Measurements from ENCODE around the gene FAM228B. TPM values are rescaled to one million over a fixed set of nuclear protein-coding genes. Genes with fewer than 3 reads are reported as not detected.

The FAM228B gene
- total RNA-seq, 2 experiments from 2014 or later: 3.8 to 9.6 TPM

- Histone ChIP-seq H2AFZ (ENCODE audit: low read length) (no peak overlapping the region), H3K9me3 (ENCODE audit: low read length) (no peaks in the 10 kb centered on the region), H4K20me1 (ENCODE audit: insufficient read depth, low read length) (no peaks in the 10 kb centered on the region), H3K4me1 (ENCODE audit: insufficient read depth, low read length, poor library complexity, severe bottlenecking) (no peaks in the 10 kb centered on the region), H3K4me2 (ENCODE audit: low read length) (no peak overlapping the region), H3K36me3 (ENCODE audit: insufficient read depth, low read length) (no peaks in the 10 kb centered on the region), H3K79me2 (ENCODE audit: insufficient read depth, low read depth, low read length) (no peaks in the 10 kb centered on the region), H3K27ac (ENCODE audit: low read depth, low read length, poor library complexity, severe bottlenecking) (no peak overlapping the region), H3K9me2 (ENCODE audit: insufficient read depth, low read length) (no peaks in the 10 kb centered on the region), H3K4me3 (ENCODE audit: low read depth, low read length, poor library complexity, severe bottlenecking) (no peak overlapping the region)
- BruUV-seq (replicated peaks): no TSS peak
- intact Hi-C loops (cut with micrococcal nuclease; ENCODE audit: unreplicated experiment): no loop called here
- TF ChIP-seq EZH2phosphoT487 (IDR thresholded peaks at IDR 0.05; ENCODE audit: borderline replicate concordance, low read depth, low read length): no peak
- TF ChIP-seq, protein P1, sequence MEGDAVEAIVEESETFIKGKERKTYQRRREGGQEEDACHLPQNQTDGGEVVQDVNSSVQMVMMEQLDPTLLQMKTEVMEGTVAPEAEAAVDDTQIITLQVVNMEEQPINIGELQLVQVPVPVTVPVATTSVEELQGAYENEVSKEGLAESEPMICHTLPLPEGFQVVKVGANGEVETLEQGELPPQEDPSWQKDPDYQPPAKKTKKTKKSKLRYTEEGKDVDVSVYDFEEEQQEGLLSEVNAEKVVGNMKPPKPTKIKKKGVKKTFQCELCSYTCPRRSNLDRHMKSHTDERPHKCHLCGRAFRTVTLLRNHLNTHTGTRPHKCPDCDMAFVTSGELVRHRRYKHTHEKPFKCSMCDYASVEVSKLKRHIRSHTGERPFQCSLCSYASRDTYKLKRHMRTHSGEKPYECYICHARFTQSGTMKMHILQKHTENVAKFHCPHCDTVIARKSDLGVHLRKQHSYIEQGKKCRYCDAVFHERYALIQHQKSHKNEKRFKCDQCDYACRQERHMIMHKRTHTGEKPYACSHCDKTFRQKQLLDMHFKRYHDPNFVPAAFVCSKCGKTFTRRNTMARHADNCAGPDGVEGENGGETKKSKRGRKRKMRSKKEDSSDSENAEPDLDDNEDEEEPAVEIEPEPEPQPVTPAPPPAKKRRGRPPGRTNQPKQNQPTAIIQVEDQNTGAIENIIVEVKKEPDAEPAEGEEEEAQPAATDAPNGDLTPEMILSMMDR (conservative IDR thresholded peaks at IDR 0.05; ENCODE audit: low read length): no peak
- CTCF ChIA-PET (ENCODE audit: unreplicated experiment): no interaction called here
- POLR2A ChIA-PET: no interaction called here
- no peak for DNase-seq (ENCODE audit: low spot score)
These were observed 21.3 kb upstream of the FAM228B start for GRCh38 chr2:24101992-24102391.

GRCh38 chr2:24102677-24103076, 20.6 kb upstream of the FAM228B start:
- no TSS peak for BruUV-seq (replicated peaks)
- CTCF ChIA-PET (ENCODE audit: unreplicated experiment): no interaction called here

DNA sequence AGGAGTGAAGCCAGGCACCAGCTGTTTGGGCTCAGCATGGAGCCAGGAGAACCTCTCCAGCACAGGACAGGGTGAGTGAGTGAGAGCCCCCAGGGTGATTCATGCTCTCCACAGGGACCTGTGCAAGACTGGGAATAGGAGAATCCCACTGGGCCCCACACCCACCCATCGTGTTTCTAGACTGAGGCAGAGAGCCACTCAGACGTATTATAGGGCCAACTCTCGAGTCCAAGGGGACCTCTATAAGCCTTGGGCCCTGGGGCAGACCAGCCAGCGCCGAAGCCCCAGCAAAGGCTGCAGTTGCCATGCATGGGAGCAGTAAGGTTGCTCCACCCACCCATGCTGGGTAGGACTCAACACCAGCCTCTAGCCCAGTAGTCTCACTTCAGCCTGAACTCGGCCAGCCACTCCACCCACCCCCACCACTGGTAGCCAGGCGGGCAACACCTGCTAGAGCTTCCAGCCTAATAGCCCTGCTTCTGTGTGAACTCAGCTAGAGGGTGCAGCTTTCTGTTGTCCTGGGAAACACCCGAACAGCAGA, 19.1 kb upstream of the FAM228B start:
- ChIA-PET POLR2A (no interaction called here), CTCF (ENCODE audit: unreplicated experiment) (interaction anchor here (0.6 kb wide), 2 partner anchors 14 to 87 kb away, joined by 6 read pairs; no protein-coding TSS in a partner anchor)
- no peak overlapping the region for H3K27ac ChIP-seq (ENCODE audit: low read depth, low read length, poor library complexity, severe bottlenecking)
- no peak for TF ChIP-seq EZH2phosphoT487 (IDR thresholded peaks at IDR 0.05; ENCODE audit: borderline replicate concordance, low read depth, low read length)
- TF ChIP-seq, protein P1 (conservative IDR thresholded peaks at IDR 0.05; ENCODE audit: low read length): no peak
- no peaks in the 10 kb centered on the region for H4K20me1 ChIP-seq (ENCODE audit: insufficient read depth, low read length)
- H3K79me2 ChIP-seq (ENCODE audit: insufficient read depth, low read depth, low read length): no peaks in the 10 kb centered on the region
- H3K9me2 ChIP-seq (ENCODE audit: insufficient read depth, low read length): no peaks in the 10 kb centered on the region
- no peak overlapping the region for H3K4me3 ChIP-seq (ENCODE audit: low read depth, low read length, poor library complexity, severe bottlenecking)
- BruUV-seq (replicated peaks): no TSS peak
- no peaks in the 10 kb centered on the region for H3K9me3 ChIP-seq (ENCODE audit: low read length)
- no peaks in the 10 kb centered on the region for H3K36me3 ChIP-seq (ENCODE audit: insufficient read depth, low read length)
- H3K4me2 ChIP-seq (ENCODE audit: low read length): no peak overlapping the region
- intact Hi-C loops (cut with micrococcal nuclease; ENCODE audit: unreplicated experiment): no loop called here
- DNase-seq (ENCODE audit: low spot score): no peak
- H3K4me1 ChIP-seq (ENCODE audit: insufficient read depth, low read length, poor library complexity, severe bottlenecking): no peaks in the 10 kb centered on the region
- H2AFZ ChIP-seq (ENCODE audit: low read length): no peak overlapping the region

More at GRCh38 chr2:24102677-24103076, 20.6 kb upstream of the FAM228B start:
- Histone ChIP-seq H3K4me3 (ENCODE audit: low read depth, low read length, poor library complexity, severe bottlenecking) (no peak overlapping the region), H3K4me2 (ENCODE audit: low read length) (no peak overlapping the region), H2AFZ (ENCODE audit: low read length) (no peak overlapping the region), H3K9me2 (ENCODE audit: insufficient read depth, low read length) (no peaks in the 10 kb centered on the region), H3K79me2 (ENCODE audit: insufficient read depth, low read depth, low read length) (no peaks in the 10 kb centered on the region), H4K20me1 (ENCODE audit: insufficient read depth, low read length) (no peaks in the 10 kb centered on the region), H3K9me3 (ENCODE audit: low read length) (no peaks in the 10 kb centered on the region), H3K4me1 (ENCODE audit: insufficient read depth, low read length, poor library complexity, severe bottlenecking) (no peaks in the 10 kb centered on the region), H3K36me3 (ENCODE audit: insufficient read depth, low read length) (no peaks in the 10 kb centered on the region), H3K27ac (ENCODE audit: low read depth, low read length, poor library complexity, severe bottlenecking) (no peak overlapping the region)
- POLR2A ChIA-PET: no interaction called here
- DNase-seq (ENCODE audit: low spot score): no peak
- no peak for TF ChIP-seq EZH2phosphoT487 (IDR thresholded peaks at IDR 0.05; ENCODE audit: borderline replicate concordance, low read depth, low read length)
- intact Hi-C loops (cut with micrococcal nuclease; ENCODE audit: unreplicated experiment): no loop called here

Data from OCI-LY7 (cell line).